HepG2 (cell line): Measurements from ENCODE around the gene ULK4. TPM values are rescaled to one million over a fixed set of nuclear protein-coding genes. Genes with fewer than 3 reads are reported as not detected.

Experiments
- ATAC-seq: fragments of 200-7000 bp; cut with Tn5 transposase; 3 replicates; pipeline ENCODE4 v1.9.1; 2020; ENCODE audit warnings: mild to moderate bottlenecking, moderate library complexity
- BruUV-seq: library from RNA; stranded (reverse); fragments of 400-500 nt; replicated peaks from 2 replicates; lab custom pipeline; 2021; lab: Mats Ljungman, UMichigan
- CTCF ChIA-PET: fragments of 300-600 bp; formaldehyde crosslinking; extraction: SDS; loops from one replicate; lab custom pipeline; 2021; ENCODE audit warnings: low total read pairs, inconsistent platforms, low intra/inter-chr PET ratio; lab: Yijun Ruan, JAX
- POLR2A ChIA-PET: fragments of 350-600 bp; sonication (Branson Sonifier 250); formaldehyde crosslinking; loops from one replicate; lab custom pipeline; 2020; ENCODE audit warnings: antibody characterized with exemption, inconsistent platforms; lab: Yijun Ruan, JAX
- DNase-seq: peaks from one replicate; pipeline ENCODE4 v3.0.0-alpha.2; 2015; ENCODE audit warnings: low spot score
- FAIRE-seq: peaks from 3 replicates; lab custom pipeline; 2011; peaks lifted over from hg19 to GRCh38; lab: Jason Lieb, UNC
- H2AFZ ChIP-seq: one replicate; pipeline ENCODE4 v1.6.1; 2011; ENCODE audit warnings: low read length, inconsistent platforms
- H3K27ac ChIP-seq: fragments of 300-600 bp; 3 replicates; pipeline ENCODE4 v1.8.0; 2011; ENCODE audit warnings: mixed run types, mild to moderate bottlenecking, mixed read lengths, low read length, inconsistent platforms; ENCODE audit not compliant: insufficient read depth; ENCODE audit errors: extremely low read length
- H3K27me3 ChIP-seq, 2 experiments: fragments of 200-600 bp in 1 of 2; 2 replicates in 1 of 2; 3 replicates in 1 of 2; pipeline versions ENCODE4 v1.6.0 to v1.8.0; 2011; ENCODE audit warnings: low read length in 2 of 2, mild to moderate bottlenecking in 2 of 2, moderate library complexity in 2 of 2, inconsistent platforms in 1 of 2; ENCODE audit not compliant: insufficient read depth in 2 of 2, control insufficient read depth in 1 of 2
- H3K36me3 ChIP-seq, 2 experiments: fragments of 200-600 bp in 1 of 2; replicated peaks in 1 of 2; 2 replicates in 1 of 2; 3 replicates in 1 of 2; pipeline versions ENCODE4 v1.5.1 to v1.8.0; 2011; ENCODE audit warnings: low read length in 2 of 2, inconsistent platforms in 1 of 2; ENCODE audit not compliant: insufficient read depth in 2 of 2, control insufficient read depth in 1 of 2
- H3K4me1 ChIP-seq: 2 replicates; pipeline ENCODE4 v1.5.1; 2012; ENCODE audit warnings: low read length, inconsistent platforms; ENCODE audit not compliant: insufficient read depth
- H3K4me2 ChIP-seq: 2 replicates; pipeline ENCODE4 v1.6.0; 2011; ENCODE audit warnings: low read depth, low read length, inconsistent platforms
- H3K4me3 ChIP-seq, 3 experiments: fragments of 200-600 bp in 1 of 3; sonication (generic), shearing (Covaris generic) in 1 of 3; replicated peaks in 1 of 3; 2 replicates each; pipeline ENCODE4 v1.5.1; 2011 to 2016; ENCODE audit warnings: low read length in 3 of 3, inconsistent platforms in 2 of 3, low read depth in 2 of 3, mild to moderate bottlenecking in 2 of 3, control low read depth in 1 of 3, mixed read lengths in 1 of 3; ENCODE audit not compliant: insufficient read depth in 1 of 3
- H3K79me2 ChIP-seq: one replicate; pipeline ENCODE4 v1.6.1; 2011; ENCODE audit warnings: low read length, inconsistent platforms; ENCODE audit not compliant: insufficient read depth
- H3K9ac ChIP-seq: 2 replicates; pipeline ENCODE4 v1.6.0; 2011; ENCODE audit warnings: mild to moderate bottlenecking, low read depth, low read length, inconsistent platforms; ENCODE audit not compliant: insufficient read depth
- H3K9me3 ChIP-seq: 2 replicates; pipeline ENCODE4 v1.5.1; 2012; ENCODE audit warnings: mild to moderate bottlenecking, low read length
- H4K20me1 ChIP-seq: 2 replicates; pipeline ENCODE4 v1.6.0; 2011; ENCODE audit warnings: inconsistent platforms, mild to moderate bottlenecking, low read length, moderate library complexity; ENCODE audit not compliant: insufficient read depth
- ATF6 ChIP-seq: sonication (generic); formaldehyde crosslinking; conservative IDR thresholded peaks from 2 replicates; pipeline ENCODE4 v1.4.0; 2020; ENCODE audit warnings: missing genetic modification reagents
- BCLAF1 ChIP-seq: fragments of 450-650 bp; IDR thresholded peaks from 2 replicates; pipeline ENCODE4 v1.6.1; 2017; ENCODE audit warnings: mild to moderate bottlenecking
- EEA1 ChIP-seq: sonication (generic); formaldehyde crosslinking; IDR thresholded peaks from 2 replicates; pipeline ENCODE4 v1.5.1; 2020; ENCODE audit warnings: mild to moderate bottlenecking, missing genetic modification reagents, borderline replicate concordance
- HDAC6 ChIP-seq: fragments of 200-600 bp; sonication (generic); IDR thresholded peaks from 2 replicates; pipeline ENCODE4 v1.7.0; 2017; ENCODE audit warnings: mild to moderate bottlenecking, antibody characterized with exemption, low read length, low read depth
- NFATC3 ChIP-seq: sonication (generic); formaldehyde crosslinking; IDR thresholded peaks from 2 replicates; pipeline ENCODE4 v1.5.1; 2020; ENCODE audit warnings: mild to moderate bottlenecking, missing genetic modification reagents
- SMAD1 ChIP-seq: sonication (generic); formaldehyde crosslinking; IDR thresholded peaks from 2 replicates; pipeline ENCODE4 v1.4.0; 2020; ENCODE audit warnings: missing genetic modification reagents, low read depth, mild to moderate bottlenecking, borderline replicate concordance
- SPEN ChIP-seq: sonication (generic); formaldehyde crosslinking; IDR thresholded peaks from 2 replicates; pipeline ENCODE4 v1.5.1; 2020; ENCODE audit warnings: low read depth, mild to moderate bottlenecking, missing genetic modification reagents
- STAT6 ChIP-seq: sonication (generic); formaldehyde crosslinking; IDR thresholded peaks from 2 replicates; pipeline ENCODE4 v1.4.0; 2020; ENCODE audit warnings: missing genetic modification reagents, mild to moderate bottlenecking, borderline replicate concordance
- TRIM24 ChIP-seq: sonication (generic); formaldehyde crosslinking; IDR thresholded peaks from 2 replicates; pipeline ENCODE4 v1.8.0; 2022; ENCODE audit warnings: mild to moderate bottlenecking, missing genetic modification reagents
- ZFP90 ChIP-seq: sonication (generic); formaldehyde crosslinking; IDR thresholded peaks from 2 replicates; pipeline ENCODE4 v1.8.0; 2022; ENCODE audit warnings: missing genetic modification reagents, mild to moderate bottlenecking, inconsistent platforms, borderline replicate concordance
- ZMAT3 ChIP-seq: sonication (generic); formaldehyde crosslinking; conservative IDR thresholded peaks from 2 replicates; pipeline ENCODE4 v1.7.0; 2021; ENCODE audit warnings: missing genetic modification reagents
- ZNF263 ChIP-seq: sonication (generic); formaldehyde crosslinking; IDR thresholded peaks from 2 replicates; pipeline ENCODE4 v1.4.0; 2020; ENCODE audit warnings: missing genetic modification reagents
- ZNF660 ChIP-seq: sonication (generic); formaldehyde crosslinking; IDR thresholded peaks from 2 replicates; pipeline ENCODE4 v1.5.1; 2020; ENCODE audit warnings: mild to moderate bottlenecking, low read depth, missing genetic modification reagents, borderline replicate concordance
- ZNF773 ChIP-seq: sonication (generic); formaldehyde crosslinking; IDR thresholded peaks from 2 replicates; pipeline ENCODE4 v1.4.0; 2020; ENCODE audit warnings: missing genetic modification reagents, borderline replicate concordance
- ZNF781 ChIP-seq: sonication (generic); formaldehyde crosslinking; IDR thresholded peaks from 2 replicates; pipeline ENCODE4 v1.5.1; 2020; ENCODE audit warnings: borderline replicate concordance, mild to moderate bottlenecking, missing genetic modification reagents; ENCODE audit errors: not compliant biosample characterization
- WGBS: methylation state at CpG from one replicate; pipeline ENCODE4 v1.1.6; 2017; ENCODE audit warnings: low lambda C conversion rate; 5-methylcytosine and 5-hydroxymethylcytosine counted together
- in situ Hi-C: cut with HindIII; loops from 2 replicates; pipeline ENCODE4 v1.10.0; 2017; ENCODE audit warnings: low pct_unique_long_range_greater_than_20kb; ENCODE audit not compliant: extremely low pct_ligation_motif_present
- intact Hi-C: fragments of 100-400 bp; cut with micrococcal nuclease; formaldehyde crosslinking; loops from one replicate; pipeline ENCODE4 v1.10.0; 2022; ENCODE audit not compliant: unreplicated experiment
- polyA plus RNA-seq, 8 experiments: library from polyadenylated mRNA; depleted of rRNA in 3 of 8; stranded (reverse) in 7 of 8; unstranded in 1 of 8; fragments of >200 nt; fragmentation: Illumina TruSeq in 4 of 8; extraction: Trizol in 4 of 8; gene quantifications; 2 replicates each; pipeline versions ENCODE4 v1.2.1 to v1.2.3, GENCODE V29; 2011 to 2016; ENCODE audit warnings: low read depth in 4 of 8, missing spikeins in 1 of 8, mixed read lengths in 1 of 8; ENCODE audit not compliant: insufficient read depth in 1 of 8
- total RNA-seq, 5 experiments: library from RNA; depleted of rRNA; stranded (reverse); fragments of >200 nt; fragmentation: Illumina TruSeq; extraction: Trizol; gene quantifications; 2 replicates each; pipeline ENCODE4 v1.2.3, GENCODE V29; 2016; ENCODE audit warnings: low read depth in 1 of 5

ULK4 gene
- total and polyA plus RNA-seq, 2 of the 13 experiments (the other 11 are each of a cell fraction or from before 2014, with no cell fraction given), result 6.7 to 11.8 TPM

- no peak for ATAC-seq
- Histone ChIP-seq H2AFZ (no peak overlapping the region), H3K4me1 (0 out of 2 replicates have a peak, but pooled peaks cover 10% of the 10 kb centered on the region), H3K27ac (no peak overlapping the region), H4K20me1 (no peaks in the 10 kb centered on the region), H3K36me3 (no peaks in the 10 kb centered on the region), H3K9me3 (no peaks in the 10 kb centered on the region), H3K4me3 (no peak overlapping the region), H3K4me2 (no peak overlapping the region), H3K27me3 (no peaks in the 10 kb centered on the region), H3K9ac (no peak overlapping the region), H3K79me2 (no peaks in the 10 kb centered on the region)
- 91% methylated on average over 3 of the region's 3 CpGs for WGBS
- intact Hi-C loops (loop anchor here (1.0 kb wide), 1 partner anchor 9 kb away; no protein-coding TSS in a partner anchor), in situ Hi-C loops (no loop called here)
- no peak for FAIRE-seq
- TF ChIP-seq SMAD1 (CRISPR knock-in tag) (no peak), BCLAF1 (no peak), EEA1 (CRISPR knock-in tag) (no peak), STAT6 (no peak), ZMAT3 (CRISPR knock-in tag) (no peak), HDAC6 (no peak), ZNF660 (no peak), ZNF263 (CRISPR knock-in tag) (no peak), SPEN (no peak), ZFP90 (CRISPR knock-in tag) (no peak), ZNF781 (CRISPR knock-in tag) (no peak), ZNF773 (no peak), ATF6 (CRISPR knock-in tag) (no peak), TRIM24 (CRISPR knock-in tag) (no peak), NFATC3 (CRISPR knock-in tag) (no peak)
- BruUV-seq, result no TSS peak
- ChIA-PET CTCF (no interaction called here), POLR2A (no interaction called here)
- no peak for DNase-seq
Observed at GRCh38 chr3:41989518-41989917, 27.6 kb upstream of the ULK4 start.
